Ovary (tissue), 3 donors: ENCODE measurements around the gene CENPP.

Experiments
- CTCF ChIP-seq, 3 donors: fragments of 450-650 bp in 2 of 3; fragments of 200-600 bp in 1 of 3; IDR thresholded peaks; one replicate each; pipeline versions ENCODE4 v1.5.1 to v1.8.0; 2016 to 2022; ENCODE audit warnings: antibody characterized with exemption in 3 of 3, mild to moderate bottlenecking in 1 of 3
- EP300 ChIP-seq: sonication (generic); formaldehyde crosslinking; IDR thresholded peaks from one replicate; pipeline ENCODE4 v1.6.1; 2017; ENCODE audit warnings: antibody characterized with exemption
- POLR2A ChIP-seq: fragments of 450-650 bp; IDR thresholded peaks from one replicate; pipeline ENCODE4 v1.6.1; 2017; ENCODE audit warnings: antibody characterized with exemption, mild to moderate bottlenecking, moderate library complexity
- donor health status: DM: no; HTN: no; CAD: no.

- TF ChIP-seq EP300 (peak; percentile 51), CTCF (IDR thresholded peaks at IDR 0.05) (peak in 1 of 3 donors; percentile 23), POLR2A (no peak)
Observed at GRCh38 chr9:92325269-92325990, at the start of gene CENPP, which contains the start of gene NOL8.
